Ovary (tissue), 9 donors: ENCODE data around the gene GMNN. TPM values are rescaled to one million over a fixed set of nuclear protein-coding genes. Genes with fewer than 3 reads are reported as not detected.

Source experiments
- DNase-seq, 5 donors: peaks; one replicate each; pipeline ENCODE4 v3.0.0-alpha.2; 2019 to 2020
- H3K27ac ChIP-seq, 2 donors: fragments of 200-600 bp; one replicate each; pipeline versions ENCODE4 v1.5.1 to v1.8.0; 2019 to 2022
- H3K27me3 ChIP-seq: fragments of 200-600 bp; one replicate; pipeline ENCODE4 v1.8.0; 2022
- H3K36me3 ChIP-seq: fragments of 200-600 bp; sonication (generic); one replicate; pipeline ENCODE4 v1.5.1; 2019
- H3K4me1 ChIP-seq: one replicate; pipeline ENCODE4 v1.8.1; 2013; ENCODE audit warnings: mild to moderate bottlenecking, moderate library complexity; ENCODE audit not compliant: insufficient read depth
- H3K4me3 ChIP-seq: fragments of 200-600 bp; sonication (generic); one replicate; pipeline ENCODE4 v1.5.1; 2017
- H3K9me3 ChIP-seq, 2 donors: fragments of 200-600 bp in 1 of 2; sonication (generic) in 1 of 2; one replicate each; pipeline versions ENCODE4 v1.5.1 to v1.8.1; 2013 to 2019; ENCODE audit warnings: mild to moderate bottlenecking in 1 of 2, moderate library complexity in 1 of 2
- CTCF ChIP-seq, 3 donors: fragments of 450-650 bp in 2 of 3; fragments of 200-600 bp in 1 of 3; IDR thresholded peaks; one replicate each; pipeline versions ENCODE4 v1.5.1 to v1.8.0; 2016 to 2022; ENCODE audit warnings: antibody characterized with exemption in 3 of 3, mild to moderate bottlenecking in 1 of 3
- EP300 ChIP-seq: sonication (generic); formaldehyde crosslinking; IDR thresholded peaks from one replicate; pipeline ENCODE4 v1.6.1; 2017; ENCODE audit warnings: antibody characterized with exemption
- POLR2A ChIP-seq: fragments of 450-650 bp; IDR thresholded peaks from one replicate; pipeline ENCODE4 v1.6.1; 2017; ENCODE audit warnings: antibody characterized with exemption, mild to moderate bottlenecking, moderate library complexity
- WGBS, 3 donors: extraction: QIAGEN DNeasy Blood & Tissue Kit in 1 of 3; methylation state at CpG; one replicate each; pipeline versions ENCODE4 v1.1.5 to v1.1.7; 2013 to 2017; 5-methylcytosine and 5-hydroxymethylcytosine counted together
- intact Hi-C, 4 donors: fragments of 100-400 bp; cut with DNase I; formaldehyde crosslinking; loops; one replicate each; pipeline versions ENCODE4 v1.11.0 to v1.15.1; 2022 to 2023
- polyA plus RNA-seq, 2 donors: library from polyadenylated mRNA; stranded (reverse); fragments of 200-250 nt in 1 of 2; fragments of 350-450 nt in 1 of 2; fragmentation: Illumina TruSeq in 1 of 2; extraction: RNeasy Lipid Tissue Mini Kit (QIAGEN cat#74804) in 1 of 2; gene quantifications; one replicate each; pipeline ENCODE4 v1.2.3, GENCODE V29; 2013 to 2014
- total RNA-seq, 7 donors: library from RNA; depleted of rRNA in 2 of 7; stranded (reverse); fragments of >200 nt in 2 of 7; fragmentation: NEBNext Ultra II Directional in 3 of 7; extraction: Animal tissue kit (Norgen Biotek cat#: 25700) in 3 of 7; gene quantifications; one replicate each; pipeline versions ENCODE4 v1.1.0 to v1.2.4, GENCODE V29; 2016 to 2023
- donor health status: DM: no; HTN: no; CAD: no; lungs with moderate emphysema.
- donor health status: DM: no; HTN: no; CAD: no.
- donor health status: Bipolar disorder and iron deficiency.
- donor health status: DM: yes; HTN: yes; CAD: no.
- donor health status: DM: no; HTN: no; CAD: no.
- donor health status: DM: yes; HTN: yes; CAD: no.

GMNN gene
- total and polyA plus RNA-seq, 9 donors: 4.7 to 36.1 (median 9.4) TPM

DNA sequence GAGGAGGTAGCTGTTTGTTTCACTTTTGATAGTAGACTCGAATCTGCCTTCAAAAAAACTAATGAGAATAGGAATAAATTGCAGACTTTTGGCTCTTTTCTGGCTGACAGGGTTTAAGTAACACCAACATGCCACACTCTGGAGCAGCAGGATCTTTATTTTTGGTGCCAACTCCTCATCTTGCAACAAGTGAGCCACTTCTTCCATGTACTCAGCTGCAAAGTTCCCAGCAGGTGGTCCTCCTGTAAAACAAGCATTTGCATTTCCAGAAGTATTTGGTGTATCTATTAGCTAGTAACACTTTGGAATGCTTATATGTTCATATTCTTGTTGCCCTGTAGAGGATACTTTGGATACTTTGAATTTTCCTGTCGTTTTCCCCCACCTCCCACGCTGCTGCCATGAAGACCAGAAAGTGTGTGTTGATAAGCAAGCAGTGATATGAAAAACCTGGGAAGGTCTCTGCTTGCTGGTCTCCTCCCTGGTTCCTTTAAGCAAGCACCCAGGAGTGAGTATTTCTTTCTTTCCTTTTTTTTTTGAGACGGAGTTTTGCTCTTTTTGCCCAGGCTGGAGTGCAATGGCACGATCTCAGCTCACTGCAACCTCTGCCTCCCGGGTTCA is 23.0 kb downstream of the GMNN start:
- 21 to 39% (median 30%) methylated on average over 6 of the region's 6 CpGs for WGBS, 3 donors
- Histone ChIP-seq H3K9me3 (no peaks in the 10 kb centered on the region), H3K36me3 (no peaks in the 10 kb centered on the region), H3K4me3 (no peak overlapping the region), H3K4me1 (peaks cover 11% of the 10 kb centered on the region), H3K27me3 (no peaks in the 10 kb centered on the region), H3K27ac (no peak overlapping the region)
- intact Hi-C loops: no loop called here
- TF ChIP-seq CTCF (IDR thresholded peaks at IDR 0.05): no peak
- TF ChIP-seq POLR2A: no peak
- TF ChIP-seq EP300: no peak
- DNase-seq: no peak

DNA sequence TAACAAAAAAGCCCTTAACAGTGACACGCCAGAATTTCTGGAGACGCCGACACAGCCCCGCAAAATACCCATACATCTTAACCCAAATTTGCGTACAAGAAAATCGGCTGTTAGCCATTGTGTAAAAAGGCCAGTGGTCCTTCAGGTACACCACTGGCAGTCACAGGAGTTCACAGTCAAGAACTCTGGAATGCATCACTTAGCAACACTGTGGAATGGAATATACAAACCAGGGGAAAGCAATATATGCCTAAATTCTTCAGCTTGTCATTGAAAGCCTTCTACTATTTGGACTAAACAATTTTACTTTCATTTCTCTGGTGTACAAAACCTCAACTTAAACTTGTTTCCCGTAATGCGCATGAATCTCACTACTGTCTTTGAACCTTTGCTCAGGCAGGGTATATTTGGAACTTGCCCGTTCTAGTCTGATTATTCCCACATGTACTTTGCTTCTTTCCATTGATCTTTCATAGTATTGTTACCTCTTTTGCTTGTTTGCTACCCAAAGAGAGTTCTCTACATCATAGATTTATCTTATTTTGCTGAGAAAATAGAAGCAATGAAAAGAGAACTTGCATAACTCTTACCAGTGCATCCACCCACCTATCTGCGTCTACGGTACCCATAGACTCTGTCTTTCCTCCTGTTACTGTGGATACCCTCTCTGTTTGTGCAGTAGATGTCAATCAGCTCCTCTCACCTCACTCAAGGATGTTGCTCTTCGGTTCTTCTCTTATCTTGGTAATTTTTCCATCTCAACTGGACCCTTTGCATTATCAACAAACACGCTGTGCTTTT is 24.2 kb downstream of the GMNN start, which contains the start of gene ARMH2:
Gene ARMH2, minus strand, starts transcription at position 178 of the 801 bp plus-strand sequence. Its CDS starts 60 bp downstream, at position 118.
- H3K9me3 ChIP-seq: no peaks in the 10 kb centered on the region
- no peaks in the 10 kb centered on the region for H3K27me3 ChIP-seq
- DNase-seq: no peak
- H3K36me3 ChIP-seq: no peaks in the 10 kb centered on the region
- H3K27ac ChIP-seq: no peak within 1 kb of the TSS
- intact Hi-C loops: no loop called here
- peaks cover 13% of the 10 kb centered on the region for H3K4me1 ChIP-seq
- TF ChIP-seq CTCF (IDR thresholded peaks at IDR 0.05): no peak
- TF ChIP-seq POLR2A: no peak
- no peak for TF ChIP-seq EP300
- no peak within 1 kb of the TSS for H3K4me3 ChIP-seq
- 94 to 96% (median 95%) methylated on average over 13 of the region's 13 CpGs for WGBS, 3 donors

GRCh38 chr6:24799541-24799915 is 24.8 kb downstream of the GMNN start:
- no peak for TF ChIP-seq EP300
- no peak for TF ChIP-seq POLR2A
- no peak for TF ChIP-seq CTCF (IDR thresholded peaks at IDR 0.05)
- H3K4me3 ChIP-seq: no peak overlapping the region
- H3K27me3 ChIP-seq: no peaks in the 10 kb centered on the region
- H3K4me1 ChIP-seq: peaks cover 13% of the 10 kb centered on the region
- WGBS, 3 donors: 89 to 97% (median 91%) methylated on average over 1 of the region's 1 CpG
- no peaks in the 10 kb centered on the region for H3K36me3 ChIP-seq
- no peaks in the 10 kb centered on the region for H3K9me3 ChIP-seq
- no peak overlapping the region for H3K27ac ChIP-seq
- intact Hi-C loops: no loop called here
- no peak for DNase-seq

DNA sequence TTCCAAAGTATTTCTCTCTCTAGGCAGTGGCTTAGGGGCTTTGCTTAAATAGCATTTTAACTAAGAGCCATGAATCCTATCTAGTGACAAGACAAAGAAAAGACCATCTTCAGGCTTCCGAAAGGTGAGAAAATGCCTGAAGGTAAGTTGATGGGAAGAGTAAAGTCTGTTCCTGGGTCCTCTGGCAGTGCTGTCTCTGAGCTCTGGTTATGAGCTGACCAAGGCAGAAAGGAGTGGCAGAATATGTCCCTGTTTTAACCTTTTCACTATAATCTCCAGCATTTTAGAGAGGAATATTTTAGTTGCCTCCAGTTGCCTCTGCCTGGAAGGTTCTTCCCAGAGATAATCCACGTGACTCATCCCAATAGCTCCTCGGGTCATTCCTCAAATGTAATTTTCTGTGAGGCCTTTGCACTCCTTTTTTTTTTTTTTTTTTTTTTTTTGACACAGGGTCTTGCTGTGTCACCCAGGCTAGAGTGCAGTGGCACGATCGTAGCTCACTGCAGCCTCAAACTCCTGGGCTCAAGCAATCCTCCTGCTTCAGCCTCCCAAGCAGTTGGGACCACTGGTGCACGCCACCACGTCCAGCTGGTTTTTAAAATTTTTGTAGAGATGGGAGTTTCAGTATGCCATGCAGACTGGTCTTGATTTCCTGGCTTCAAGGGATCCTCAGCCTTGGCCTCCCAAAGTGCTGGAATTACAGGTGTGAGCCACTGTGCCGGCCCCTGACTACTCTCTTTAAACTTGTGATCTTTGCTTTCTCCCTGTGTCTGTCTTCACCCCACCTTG is 27.7 kb downstream of the GMNN start:
- Histone ChIP-seq H3K4me1 (peaks cover 8% of the 10 kb centered on the region), H3K4me3 (no peak overlapping the region), H3K27me3 (no peaks in the 10 kb centered on the region), H3K36me3 (no peaks in the 10 kb centered on the region), H3K27ac (peak overlapping the region in 1 of 2 donors; percentile 26), H3K9me3 (no peaks in the 10 kb centered on the region)
- WGBS, 3 donors: 64 to 75% (median 72%) methylated on average over 8 of the region's 8 CpGs
- TF ChIP-seq POLR2A (no peak), EP300 (no peak), CTCF (IDR thresholded peaks at IDR 0.05) (no peak)
- intact Hi-C loops: no loop called here
- DNase-seq: no peak
